ENCODE results near the gene MEX3D. TPM values are rescaled to one million over a fixed set of nuclear protein-coding genes. Genes with fewer than 3 reads are reported as not detected.
"Not testable (repeated sequence)": the region's sequence is repeated elsewhere in the genome, so short reads cannot be mapped to it uniquely, and the experiment has no call there.

The MEX3D gene
- total RNA-seq, 1 donor from 2014 or later: 6.4 TPM

GRCh38 chr19:1538978-1539377, 29.1 kb downstream of the MEX3D start:
- intact Hi-C loops (cut with micrococcal nuclease): no loop called here
- Histone ChIP-seq H3K4me1 (peaks cover 19% of the 10 kb centered on the region), H3K27ac (replicated peaks) (no peak overlapping the region), H3K36me3 (no peaks in the 10 kb centered on the region), H3K27me3 (ENCODE audit: low read depth) (peaks cover 56% of the 10 kb centered on the region), H3K9me3 (replicated peaks) (no peaks in the 10 kb centered on the region), H3K4me3 (no peak overlapping the region)
- DNase-seq: no peak
- TF ChIP-seq CTCF (IDR thresholded peaks at IDR 0.05; ENCODE audit: borderline replicate concordance): no peak

- intact Hi-C loops (cut with micrococcal nuclease): not testable (repeated sequence)
Observed at GRCh38 chr19:1535699-1536098, 32.4 kb downstream of the MEX3D start.

GRCh38 chr19:1534972-1535371, 33.2 kb downstream of the MEX3D start:
- intact Hi-C loops (cut with micrococcal nuclease): no loop called here
- no peak for TF ChIP-seq CTCF (IDR thresholded peaks at IDR 0.05; ENCODE audit: borderline replicate concordance)
- Histone ChIP-seq H3K27ac (replicated peaks) (no peak overlapping the region), H3K4me1 (peaks cover 10% of the 10 kb centered on the region), H3K9me3 (replicated peaks) (no peaks in the 10 kb centered on the region), H3K4me3 (no peak overlapping the region), H3K36me3 (no peaks in the 10 kb centered on the region), H3K27me3 (ENCODE audit: low read depth) (peaks cover 66% of the 10 kb centered on the region)
- no peak for DNase-seq

More at GRCh38 chr19:1535699-1536098, 32.4 kb downstream of the MEX3D start:
- peaks cover 17% of the 10 kb centered on the region for H3K4me1 ChIP-seq
- H3K36me3 ChIP-seq; H3K9me3 ChIP-seq (replicated peaks); H3K4me3 ChIP-seq; DNase-seq; H3K27ac ChIP-seq (replicated peaks): not testable (repeated sequence)
- peaks cover 61% of the 10 kb centered on the region for H3K27me3 ChIP-seq (ENCODE audit: low read depth)

- H3K4me1 ChIP-seq: peaks cover 3% of the 10 kb centered on the region
- H3K27ac ChIP-seq (replicated peaks): no peak overlapping the region
- no peak overlapping the region for H3K4me3 ChIP-seq
- H3K36me3 ChIP-seq: no peaks in the 10 kb centered on the region
- intact Hi-C loops (cut with micrococcal nuclease): no loop called here
- no peak for TF ChIP-seq CTCF (IDR thresholded peaks at IDR 0.05; ENCODE audit: borderline replicate concordance)
- peaks cover 79% of the 10 kb centered on the region for H3K27me3 ChIP-seq (ENCODE audit: low read depth)
- DNase-seq: no peak
- H3K9me3 ChIP-seq (replicated peaks): no peaks in the 10 kb centered on the region
Observed at GRCh38 chr19:1533510-1534150, 34.5 kb downstream of the MEX3D start.

GRCh38 chr19:1532003-1532402, 36.1 kb downstream of the MEX3D start:
- intact Hi-C loops (cut with micrococcal nuclease): no loop called here
- no peaks in the 10 kb centered on the region for H3K4me1 ChIP-seq
- H3K27me3 ChIP-seq (ENCODE audit: low read depth): peaks cover 77% of the 10 kb centered on the region
- no peaks in the 10 kb centered on the region for H3K9me3 ChIP-seq (replicated peaks)
- no peaks in the 10 kb centered on the region for H3K36me3 ChIP-seq
- H3K4me3 ChIP-seq: no peak overlapping the region
- no peak for TF ChIP-seq CTCF (IDR thresholded peaks at IDR 0.05; ENCODE audit: borderline replicate concordance)
- no peak overlapping the region for H3K27ac ChIP-seq (replicated peaks)
- no peak for DNase-seq

GRCh38 chr19:1531587-1531986, 36.5 kb downstream of the MEX3D start:
- intact Hi-C loops (cut with micrococcal nuclease): no loop called here
- Histone ChIP-seq H3K9me3 (replicated peaks) (no peaks in the 10 kb centered on the region), H3K27ac (replicated peaks) (no peak overlapping the region), H3K4me3 (no peak overlapping the region), H3K4me1 (no peaks in the 10 kb centered on the region), H3K36me3 (no peaks in the 10 kb centered on the region), H3K27me3 (ENCODE audit: low read depth) (peaks cover 80% of the 10 kb centered on the region)
- TF ChIP-seq CTCF (IDR thresholded peaks at IDR 0.05; ENCODE audit: borderline replicate concordance): no peak
- no peak for DNase-seq

- H3K36me3 ChIP-seq; H3K4me1 ChIP-seq; intact Hi-C loops (cut with micrococcal nuclease); H3K9me3 ChIP-seq (replicated peaks); DNase-seq; H3K27ac ChIP-seq (replicated peaks); H3K4me3 ChIP-seq: not testable (repeated sequence)
- H3K27me3 ChIP-seq (ENCODE audit: low read depth): peaks cover 86% of the 10 kb centered on the region
Observed at GRCh38 chr19:1530856-1531255, 37.3 kb downstream of the MEX3D start.
